AG09309 (cell line): ENCODE measurements around the gene FAM124A.

Experiments used
- DNase-seq: peaks from one replicate; pipeline ENCODE4 v3.0.0-alpha.2; 2010; ENCODE audit warnings: low read depth
- H3K4me3 ChIP-seq: 2 replicates; pipeline ENCODE4 v1.5.1; 2011; ENCODE audit warnings: mild to moderate bottlenecking, low read depth, low read length, moderate library complexity; ENCODE audit not compliant: control insufficient read depth
- CTCF ChIP-seq: IDR thresholded peaks from 2 replicates; pipeline ENCODE4 v1.5.1; 2011; ENCODE audit warnings: mild to moderate bottlenecking, low read depth, low read length, inconsistent platforms; ENCODE audit not compliant: insufficient read depth, control insufficient read depth; ENCODE audit errors: missing control alignments

The FAM124A gene

GRCh38 chr13:51318015-51318414, 95.8 kb downstream of the FAM124A start:
- no peak for DNase-seq
- no peak for TF ChIP-seq CTCF
- no peak overlapping the region for H3K4me3 ChIP-seq

- DNase-seq, result no peak
- no peak for TF ChIP-seq CTCF
- H3K4me3 ChIP-seq, result no peak overlapping the region
These were observed 96.7 kb downstream of the FAM124A start for GRCh38 chr13:51318876-51319275.

GRCh38 chr13:51321836-51322235, 99.6 kb downstream of the FAM124A start:
- no peak overlapping the region for H3K4me3 ChIP-seq
- DNase-seq, result no peak
- no peak for TF ChIP-seq CTCF

- H3K4me3 ChIP-seq, result no peak overlapping the region
- no peak for TF ChIP-seq CTCF
- DNase-seq, result no peak
These were observed 100.6 kb downstream of the FAM124A start for GRCh38 chr13:51322826-51323225.

GRCh38 chr13:51323824-51324511, 101.8 kb downstream of the FAM124A start:
- no peak overlapping the region for H3K4me3 ChIP-seq
- DNase-seq, result no peak

GRCh38 chr13:51324714-51325420, 102.7 kb downstream of the FAM124A start:
- DNase-seq, result no peak
- TF ChIP-seq CTCF, result no peak
- no peak overlapping the region for H3K4me3 ChIP-seq

More at GRCh38 chr13:51323824-51324511, 101.8 kb downstream of the FAM124A start:
- no peak for TF ChIP-seq CTCF
